ENCODE measurements around the gene TIMP3.

GRCh38 chr22:32882360-32882755 is 80.9 kb downstream of the TIMP3 start:
- TF ChIP-seq CTCF (conservative IDR thresholded peaks at IDR 0.05; ENCODE audit: low read depth, low read length), result no peak
- no peak for TF ChIP-seq EZH2 (IDR thresholded peaks at IDR 0.05; ENCODE audit: borderline replicate concordance, low read depth, low read length, poor library complexity, severe bottlenecking)

Measured in A673 (cell line).